H1 (cell line): ENCODE measurements around the gene DVL1. TPM values are rescaled to one million over a fixed set of nuclear protein-coding genes. Genes with fewer than 3 reads are reported as not detected.

Experiments used
- ASH2L ChIP-seq: fragments of 200-600, 300-600 bp; sonication (generic); IDR thresholded peaks from one replicate; pipeline ENCODE4 v1.7.1; 2017; ENCODE audit warnings: low read length
- CEBPB ChIP-seq: IDR thresholded peaks from 2 replicates; pipeline ENCODE4 v1.6.1; 2012; ENCODE audit warnings: low read depth, low read length
- CHD2 ChIP-seq: IDR thresholded peaks from 2 replicates; pipeline ENCODE4 v1.6.1; 2012; ENCODE audit warnings: low read length, improper control_type of control experiment
- CTBP2 ChIP-seq: IDR thresholded peaks from 2 replicates; pipeline ENCODE4 v1.7.0; 2011; ENCODE audit warnings: borderline replicate concordance, mild to moderate bottlenecking, moderate library complexity, mixed read lengths, low read length; ENCODE audit not compliant: insufficient read depth, insufficient read length
- GTF2F1 ChIP-seq: IDR thresholded peaks from 2 replicates; pipeline ENCODE4 v1.6.1; 2012; ENCODE audit warnings: low read depth, low read length, improper control_type of control experiment, borderline replicate concordance
- HDAC6 ChIP-seq: IDR thresholded peaks from one replicate; pipeline ENCODE4 v1.7.1; 2012; ENCODE audit warnings: low read depth, mild to moderate bottlenecking, inconsistent platforms, low read length, moderate library complexity
- KDM4A ChIP-seq: IDR thresholded peaks from one replicate; pipeline ENCODE4 v1.7.1; 2012; ENCODE audit warnings: low read depth, mild to moderate bottlenecking, moderate library complexity, low read length, inconsistent platforms; ENCODE audit not compliant: severe bottlenecking
- KDM5A ChIP-seq: fragments of 200-600 bp; IDR thresholded peaks from 2 replicates; pipeline ENCODE4 v1.7.1; 2012; ENCODE audit warnings: mild to moderate bottlenecking, low read length, inconsistent platforms, mixed read lengths
- NANOG ChIP-seq: IDR thresholded peaks from 2 replicates; pipeline ENCODE4 v1.6.1; 2011; ENCODE audit warnings: low read length, low read depth, mild to moderate bottlenecking, inconsistent platforms; ENCODE audit not compliant: insufficient read depth, poor library complexity, severe bottlenecking
- NRF1 ChIP-seq: IDR thresholded peaks from 2 replicates; pipeline ENCODE4 v1.6.1; 2011; ENCODE audit warnings: mild to moderate bottlenecking, low read depth, low read length, improper control_type of control experiment
- PHF8 ChIP-seq: fragments of 200-600 bp; sonication (generic); conservative IDR thresholded peaks from 2 replicates; pipeline ENCODE4 v1.7.1; 2012; ENCODE audit warnings: low read depth, mild to moderate bottlenecking, inconsistent platforms, low read length, moderate library complexity
- RFX5 ChIP-seq: IDR thresholded peaks from 2 replicates; pipeline ENCODE4 v1.6.1; 2011; ENCODE audit warnings: low read depth, low read length, improper control_type of control experiment, borderline replicate concordance
- RNF2 ChIP-seq: fragments of 200-900, 300-1000 bp; sonication (generic); IDR thresholded peaks from 2 replicates; pipeline ENCODE4 v1.7.1; 2016; ENCODE audit warnings: borderline replicate concordance, low read depth, mild to moderate bottlenecking, antibody characterized with exemption, low read length; ENCODE audit not compliant: poor library complexity, severe bottlenecking; ENCODE audit errors: missing control alignments
- RXRA ChIP-seq: IDR thresholded peaks from 2 replicates; pipeline ENCODE4 v1.6.1; 2011; ENCODE audit warnings: low read depth, mild to moderate bottlenecking, low read length, moderate library complexity; ENCODE audit not compliant: insufficient read depth
- SAP30 ChIP-seq: fragments of 300-600 bp; sonication (generic); IDR thresholded peaks from 2 replicates; pipeline ENCODE4 v1.7.1; 2012; ENCODE audit warnings: low read length, moderate library complexity, mild to moderate bottlenecking, inconsistent platforms; ENCODE audit not compliant: insufficient read depth, insufficient replicate concordance
- SRF ChIP-seq: IDR thresholded peaks from 2 replicates; pipeline ENCODE4 v1.6.1; 2011; ENCODE audit warnings: mild to moderate bottlenecking, low read depth, low read length, moderate library complexity
- polyA plus RNA-seq, 7 experiments: library from polyadenylated mRNA; depleted of rRNA in 3 of 7; stranded (reverse) in 5 of 7; unstranded in 2 of 7; fragments of >200 nt in 5 of 7; fragments of 200-250 nt in 2 of 7; gene quantifications; 1 replicate in 5 of 7; 2 replicates in 1 of 7; 4 replicates in 1 of 7; pipeline versions ENCODE4 v1.2.1 to v1.2.3, GENCODE V29; 2011 to 2013; ENCODE audit warnings: missing spikeins in 2 of 7, mixed read lengths in 2 of 7
- total RNA-seq: library from RNA; stranded (reverse); fragmentation: NEBNext Ultra II Directional; extraction: Animal tissue kit (Norgen Biotek cat#: 25700); gene quantifications from 2 replicates; pipeline ENCODE4 v1.2.1, GENCODE V29; 2021
- TF ChIP-seq, protein P1 (sequence below): IDR thresholded peaks from 2 replicates; pipeline ENCODE4 v1.6.1; 2012; ENCODE audit warnings: low read length, inconsistent platforms

The DVL1 gene
- total and polyA plus RNA-seq, 2 of the 8 experiments (the other 6 are each of a cell fraction or from before 2014, with no cell fraction given) = 39.4 to 58.9 TPM

DNA sequence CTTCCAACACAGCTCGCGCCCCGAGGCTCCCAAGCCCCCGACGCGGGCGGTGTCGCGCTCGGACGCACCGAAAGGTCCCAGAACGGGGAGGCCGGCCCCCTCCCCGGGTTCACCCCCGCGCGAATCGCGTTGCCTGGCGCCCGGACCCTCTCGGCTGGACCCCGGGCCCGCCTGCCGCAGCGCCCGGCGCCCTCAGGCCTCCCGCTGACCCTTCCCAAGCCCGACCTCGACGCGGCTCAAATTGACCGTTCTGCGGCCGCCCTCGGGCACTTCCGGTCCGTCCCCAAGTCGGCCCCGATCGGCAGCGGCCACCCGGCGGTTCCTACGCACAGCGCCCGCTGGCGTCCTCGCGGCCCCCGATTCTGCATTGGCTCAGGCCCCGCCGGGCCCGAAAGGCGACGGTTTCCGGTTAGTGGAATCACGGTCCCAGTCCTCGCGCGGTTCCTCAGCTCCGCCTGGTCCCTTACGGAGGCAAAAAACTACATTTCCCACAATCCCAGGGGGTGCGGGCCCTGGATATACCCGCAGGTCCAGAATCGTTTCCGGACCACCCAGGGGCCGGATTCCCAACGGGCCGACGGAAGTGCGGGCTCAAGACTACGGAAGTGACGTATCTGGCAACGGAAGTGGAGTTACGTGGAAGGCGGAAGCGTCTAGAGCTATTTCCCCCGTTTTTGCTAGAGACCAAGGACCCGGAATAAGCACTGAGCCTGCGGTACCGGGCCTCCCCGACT is 25.9 kb upstream of the DVL1 start, which contains the start of gene AURKAIP1 (continued):
- TF ChIP-seq, protein P1, sequence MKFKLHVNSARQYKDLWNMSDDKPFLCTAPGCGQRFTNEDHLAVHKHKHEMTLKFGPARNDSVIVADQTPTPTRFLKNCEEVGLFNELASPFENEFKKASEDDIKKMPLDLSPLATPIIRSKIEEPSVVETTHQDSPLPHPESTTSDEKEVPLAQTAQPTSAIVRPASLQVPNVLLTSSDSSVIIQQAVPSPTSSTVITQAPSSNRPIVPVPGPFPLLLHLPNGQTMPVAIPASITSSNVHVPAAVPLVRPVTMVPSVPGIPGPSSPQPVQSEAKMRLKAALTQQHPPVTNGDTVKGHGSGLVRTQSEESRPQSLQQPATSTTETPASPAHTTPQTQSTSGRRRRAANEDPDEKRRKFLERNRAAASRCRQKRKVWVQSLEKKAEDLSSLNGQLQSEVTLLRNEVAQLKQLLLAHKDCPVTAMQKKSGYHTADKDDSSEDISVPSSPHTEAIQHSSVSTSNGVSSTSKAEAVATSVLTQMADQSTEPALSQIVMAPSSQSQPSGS = peak; percentile 57; the same call in 1 of the 2 replicates
- peak; percentile 84 for TF ChIP-seq PHF8
- TF ChIP-seq HDAC6 = no peak
- TF ChIP-seq CEBPB = 0 out of 2 replicates have a peak, but pooled peaks have one; percentile 2
- TF ChIP-seq GTF2F1 = peak; percentile 84; the same call in 1 of the 2 replicates
- peak; percentile 86 for TF ChIP-seq KDM5A
- no peak for TF ChIP-seq RNF2
- TF ChIP-seq CTBP2 = no peak
- TF ChIP-seq SRF = peak; percentile 43; the same call in 1 of the 2 replicates
- no peak for TF ChIP-seq NANOG
- TF ChIP-seq SAP30 = no peak
- no peak for TF ChIP-seq KDM4A
- TF ChIP-seq RFX5 = no peak; the same call in 1 of the 2 replicates
- peak; percentile 91 for TF ChIP-seq ASH2L
- peak; percentile 97 for TF ChIP-seq CHD2
- TF ChIP-seq RXRA = no peak
- no peak for TF ChIP-seq NRF1
